Testis (tissue), 3 donors: ENCODE data around the gene ADSL. TPM values are rescaled to one million over a fixed set of nuclear protein-coding genes. Genes with fewer than 3 reads are reported as not detected.

Experiments
- DNase-seq: peaks from one replicate; pipeline ENCODE4 v3.0.0-alpha.2; 2019
- H3K27ac ChIP-seq, 2 donors: fragments of 200-600 bp; sonication (generic); one replicate each; pipeline ENCODE4 v1.5.1; 2019
- H3K27me3 ChIP-seq: fragments of 200-600 bp; sonication (generic); one replicate; pipeline ENCODE4 v1.5.1; 2019
- H3K36me3 ChIP-seq: fragments of 200-600 bp; sonication (generic); one replicate; pipeline ENCODE4 v1.5.1; 2017; ENCODE audit warnings: low read depth; ENCODE audit errors: missing control alignments
- H3K4me1 ChIP-seq: fragments of 200-600 bp; sonication (generic); one replicate; pipeline ENCODE4 v1.5.1; 2019
- H3K4me3 ChIP-seq, 2 donors: fragments of 200-600 bp; sonication (generic); one replicate each; pipeline ENCODE4 v1.5.1; 2017 to 2019
- H3K9me3 ChIP-seq: fragments of 200-600 bp; sonication (generic); one replicate; pipeline ENCODE4 v1.5.1; 2017
- POLR2A ChIP-seq: fragments of 450-650 bp; IDR thresholded peaks from one replicate; pipeline ENCODE4 v1.6.1; 2017; ENCODE audit warnings: antibody characterized with exemption, mild to moderate bottlenecking, moderate library complexity
- WGBS, 2 donors: methylation state at CpG; one replicate each; pipeline ENCODE4 v1.1.5; 2018; 5-methylcytosine and 5-hydroxymethylcytosine counted together
- intact Hi-C: fragments of 100-400 bp; cut with DNase I; formaldehyde crosslinking; loops from one replicate; pipeline ENCODE4 v1.15.1; 2023; ENCODE audit warnings: low total_unique reads
- polyA plus RNA-seq: library from polyadenylated mRNA; stranded (reverse); fragments of 350-450 nt; fragmentation: Illumina TruSeq; extraction: RNeasy Lipid Tissue Mini Kit (QIAGEN cat#74804); gene quantifications from one replicate; pipeline ENCODE4 v1.2.3, GENCODE V29; 2014; ENCODE audit warnings: low read depth, low replicate concordance; ENCODE audit not compliant: insufficient read depth
- total RNA-seq, 2 donors: library from RNA; depleted of rRNA; stranded (reverse); fragments of >200 nt; gene quantifications; one replicate each; pipeline ENCODE4 v1.2.3, GENCODE V29; 2016
- TF ChIP-seq, protein P1 (sequence below), 3 experiments: fragments of 450-650 bp in 2 of 3; fragments of 200-600 bp in 1 of 3; sonication (generic) in 1 of 3; IDR thresholded peaks; one replicate each; pipeline ENCODE4 v1.5.1; 2016 to 2019; ENCODE audit warnings: antibody characterized with exemption in 3 of 3, mild to moderate bottlenecking in 2 of 3, moderate library complexity in 1 of 3

Gene ADSL
- total and polyA plus RNA-seq, 3 donors from 2014 or later = 72.4 to 102 (median 78.9) TPM

- no peak for DNase-seq
- no peaks in the 10 kb centered on the region for H3K36me3 ChIP-seq
- no peak overlapping the region for H3K27ac ChIP-seq
- H3K9me3 ChIP-seq = no peaks in the 10 kb centered on the region
- no peak overlapping the region for H3K4me3 ChIP-seq
- TF ChIP-seq, protein P1, sequence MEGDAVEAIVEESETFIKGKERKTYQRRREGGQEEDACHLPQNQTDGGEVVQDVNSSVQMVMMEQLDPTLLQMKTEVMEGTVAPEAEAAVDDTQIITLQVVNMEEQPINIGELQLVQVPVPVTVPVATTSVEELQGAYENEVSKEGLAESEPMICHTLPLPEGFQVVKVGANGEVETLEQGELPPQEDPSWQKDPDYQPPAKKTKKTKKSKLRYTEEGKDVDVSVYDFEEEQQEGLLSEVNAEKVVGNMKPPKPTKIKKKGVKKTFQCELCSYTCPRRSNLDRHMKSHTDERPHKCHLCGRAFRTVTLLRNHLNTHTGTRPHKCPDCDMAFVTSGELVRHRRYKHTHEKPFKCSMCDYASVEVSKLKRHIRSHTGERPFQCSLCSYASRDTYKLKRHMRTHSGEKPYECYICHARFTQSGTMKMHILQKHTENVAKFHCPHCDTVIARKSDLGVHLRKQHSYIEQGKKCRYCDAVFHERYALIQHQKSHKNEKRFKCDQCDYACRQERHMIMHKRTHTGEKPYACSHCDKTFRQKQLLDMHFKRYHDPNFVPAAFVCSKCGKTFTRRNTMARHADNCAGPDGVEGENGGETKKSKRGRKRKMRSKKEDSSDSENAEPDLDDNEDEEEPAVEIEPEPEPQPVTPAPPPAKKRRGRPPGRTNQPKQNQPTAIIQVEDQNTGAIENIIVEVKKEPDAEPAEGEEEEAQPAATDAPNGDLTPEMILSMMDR (IDR thresholded peaks at IDR 0.05) = no peak
- TF ChIP-seq POLR2A = no peak
- H3K27me3 ChIP-seq = no peaks in the 10 kb centered on the region
- WGBS, 2 donors = 88% methylated on average over 13 of the region's 13 CpGs
- no peaks in the 10 kb centered on the region for H3K4me1 ChIP-seq
- intact Hi-C loops = loop anchor here (10.0 kb wide), 1 partner anchor 341 kb away; no protein-coding TSS in a partner anchor
These were observed 67.6 kb downstream of the ADSL start for GRCh38 chr22:40413873-40414272.

DNA sequence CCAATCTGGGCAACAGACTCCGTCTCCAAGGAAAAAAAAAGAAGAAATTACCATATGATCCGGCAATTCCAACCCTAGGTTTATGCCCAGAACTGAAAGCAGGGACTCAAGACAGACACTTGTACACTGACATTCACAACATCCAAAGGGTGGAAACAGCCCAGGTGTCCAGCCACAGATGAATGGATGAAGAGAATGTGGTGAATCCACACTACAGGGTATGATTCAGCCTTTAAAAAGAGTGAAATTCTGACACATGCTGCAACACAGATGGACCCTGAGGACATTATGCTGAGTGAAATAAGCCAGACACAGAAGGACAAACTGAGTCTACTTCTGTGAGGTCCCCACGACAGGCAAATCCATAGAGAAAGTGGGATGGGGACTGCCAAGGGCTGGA is 68.0 kb downstream of the ADSL start:
- intact Hi-C loops = loop anchor here (10.0 kb wide), 1 partner anchor 340 kb away; no protein-coding TSS in a partner anchor
- no peak overlapping the region for H3K27ac ChIP-seq
- H3K4me1 ChIP-seq = no peaks in the 10 kb centered on the region
- WGBS, 2 donors = 69 to 72% methylated on average over 3 of the region's 3 CpGs
- no peak for TF ChIP-seq POLR2A
- TF ChIP-seq, protein P1 (IDR thresholded peaks at IDR 0.05) = no peak
- no peaks in the 10 kb centered on the region for H3K36me3 ChIP-seq
- DNase-seq = no peak
- H3K9me3 ChIP-seq = no peaks in the 10 kb centered on the region
- no peaks in the 10 kb centered on the region for H3K27me3 ChIP-seq
- H3K4me3 ChIP-seq = no peak overlapping the region

GRCh38 chr22:40414838-40415505 is 68.7 kb downstream of the ADSL start:
- Histone ChIP-seq H3K9me3 (no peaks in the 10 kb centered on the region), H3K36me3 (no peaks in the 10 kb centered on the region), H3K4me3 (no peak overlapping the region), H3K27me3 (no peaks in the 10 kb centered on the region), H3K27ac (no peak overlapping the region), H3K4me1 (no peaks in the 10 kb centered on the region)
- 89% methylated on average over 10 of the region's 10 CpGs for WGBS, 2 donors
- DNase-seq = no peak
- TF ChIP-seq, protein P1 (IDR thresholded peaks at IDR 0.05) = no peak
- no peak for TF ChIP-seq POLR2A
- intact Hi-C loops = loop anchor here (10.0 kb wide), 1 partner anchor 340 kb away; no protein-coding TSS in a partner anchor

DNA sequence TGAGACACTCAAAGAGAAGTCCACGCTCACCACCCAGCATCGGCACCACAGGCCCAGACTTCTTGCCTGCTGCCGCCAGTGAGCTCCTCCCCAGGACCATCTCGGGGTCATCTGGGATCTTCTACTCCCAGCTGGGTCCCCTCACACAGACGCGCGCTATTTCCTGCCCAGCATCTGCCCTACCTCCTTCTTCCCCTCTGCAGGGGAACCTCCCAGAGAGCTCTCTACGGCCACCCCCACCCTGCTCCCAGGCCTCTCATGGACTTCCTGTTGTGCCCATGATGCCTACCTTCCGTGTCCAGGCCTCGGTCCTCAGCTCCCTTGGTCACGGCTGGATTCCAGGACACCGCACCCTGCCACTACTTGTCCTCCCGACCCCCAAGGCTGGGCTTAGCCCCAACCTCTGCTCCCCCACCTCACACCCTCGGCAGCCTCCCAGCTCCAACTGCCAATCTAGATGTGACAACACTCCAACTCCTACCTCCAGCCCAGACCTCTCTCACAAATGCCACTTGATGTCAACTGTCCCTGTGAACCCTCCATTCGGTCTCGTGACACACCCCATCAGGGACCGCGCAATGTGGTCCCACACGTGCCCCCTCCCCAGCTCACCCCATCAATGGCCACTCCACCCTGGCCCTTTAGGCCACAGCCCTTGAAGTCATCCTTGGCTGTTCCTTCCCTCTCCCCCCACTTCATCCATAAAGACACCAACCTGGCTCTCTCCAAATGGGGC is 69.4 kb downstream of the ADSL start:
- no peaks in the 10 kb centered on the region for H3K4me1 ChIP-seq
- DNase-seq = no peak
- H3K4me3 ChIP-seq = no peak overlapping the region
- no peaks in the 10 kb centered on the region for H3K36me3 ChIP-seq
- intact Hi-C loops = loop anchor here (10.0 kb wide), 1 partner anchor 339 kb away; no protein-coding TSS in a partner anchor
- no peaks in the 10 kb centered on the region for H3K9me3 ChIP-seq
- 78 to 79% methylated on average over 19 of the region's 19 CpGs for WGBS, 2 donors
- H3K27ac ChIP-seq = no peak overlapping the region
- H3K27me3 ChIP-seq = no peaks in the 10 kb centered on the region
- TF ChIP-seq, protein P1 (IDR thresholded peaks at IDR 0.05) = no peak
- TF ChIP-seq POLR2A = no peak
